Ammon's horn (tissue), 1 donor: ENCODE measurements around the gene CCSER2.
"Not testable (repeated sequence)": the region's sequence is repeated elsewhere in the genome, so short reads cannot be mapped to it uniquely, and the experiment has no call there.

Experiments
- DNase-seq: peaks from one replicate; pipeline ENCODE4 v3.0.0-alpha.2; 2016; ENCODE audit warnings: low spot score

The CCSER2 gene

GRCh38 chr10:84453303-84453702 lies 124.9 kb downstream of the CCSER2 start:
- no peak for DNase-seq

GRCh38 chr10:84456126-84456525 lies 127.7 kb downstream of the CCSER2 start:
- no peak for DNase-seq

DNA sequence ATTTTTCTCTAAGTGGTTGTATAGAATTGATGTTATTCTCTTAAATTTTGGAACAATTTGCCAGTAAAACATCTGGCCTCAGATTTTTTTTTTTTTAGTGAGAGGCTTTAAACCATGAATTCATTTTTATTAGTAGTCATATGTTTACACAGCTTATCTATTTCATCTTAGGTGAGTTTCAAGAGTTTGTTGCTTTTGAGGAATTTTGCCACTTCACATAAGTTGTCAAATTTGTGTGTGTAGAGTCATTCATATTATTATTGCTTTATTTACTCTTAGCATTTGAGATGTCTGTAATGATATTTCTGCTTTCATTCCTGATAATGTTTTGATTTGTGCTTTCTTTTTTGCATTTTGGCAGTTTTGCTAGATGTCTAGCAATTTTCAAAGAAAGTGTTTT lies 132.1 kb downstream of the CCSER2 start:
- DNase-seq: no peak

DNA sequence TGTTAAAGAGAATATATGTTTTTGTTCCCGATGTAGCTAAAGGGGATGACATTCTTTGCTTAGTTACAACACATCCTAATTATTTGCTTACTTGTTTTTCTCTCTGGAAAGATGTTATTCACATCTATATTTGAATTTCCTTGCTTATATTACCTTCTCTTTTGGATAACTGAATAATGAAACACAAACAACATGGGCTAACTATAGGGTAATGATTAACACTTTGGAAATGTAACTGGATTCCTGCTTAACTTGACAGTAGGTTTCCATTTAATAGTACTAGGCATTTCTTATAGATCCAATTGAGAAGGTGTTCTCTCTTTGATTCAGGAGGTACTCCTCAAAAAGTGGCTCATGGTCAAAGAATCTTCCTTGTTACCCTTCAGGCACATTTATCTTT lies 141.1 kb downstream of the CCSER2 start:
- DNase-seq: no peak

DNA sequence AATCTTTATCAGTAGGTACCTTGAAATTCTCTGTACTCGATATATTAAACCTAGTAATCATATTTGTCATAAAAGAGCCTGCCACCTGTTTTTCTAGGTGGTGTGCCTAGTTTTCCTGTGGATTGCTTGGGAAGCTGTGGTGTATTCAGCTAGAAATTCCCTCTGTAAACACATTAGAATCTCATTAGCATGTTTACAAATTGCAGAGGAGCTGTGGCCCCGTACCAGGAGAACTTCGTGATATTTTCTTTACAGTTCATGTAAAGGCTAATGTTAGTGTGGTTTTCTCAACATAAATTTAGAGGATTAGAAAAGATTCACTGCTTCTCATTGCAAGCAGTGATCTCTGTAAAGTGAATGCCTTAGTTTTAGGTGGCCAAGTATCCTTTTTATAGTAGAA lies 144.7 kb downstream of the CCSER2 start:
- DNase-seq: no peak

GRCh38 chr10:84477398-84478128 lies 149.2 kb downstream of the CCSER2 start:
- no peak for DNase-seq

DNA sequence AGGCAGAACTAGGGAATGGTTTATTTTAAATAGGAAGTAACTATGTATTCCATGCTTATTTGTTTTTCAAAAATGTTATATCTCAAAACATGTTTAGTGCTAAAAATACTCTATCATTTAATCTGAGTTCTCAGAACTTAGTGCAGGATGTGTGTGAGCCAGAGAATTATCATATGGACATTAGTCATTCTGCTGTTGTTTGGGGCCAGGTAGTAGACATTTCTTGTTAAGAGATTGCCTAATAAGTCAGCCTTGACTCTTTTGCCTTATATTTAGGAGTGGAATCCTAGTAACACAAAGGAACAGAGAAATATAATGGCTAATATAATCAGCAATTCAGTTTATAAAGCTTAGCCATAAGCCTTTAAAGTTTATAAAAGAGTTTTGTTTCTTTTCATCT lies 149.8 kb downstream of the CCSER2 start:
- DNase-seq: no peak

GRCh38 chr10:84478679-84479078 lies 150.3 kb downstream of the CCSER2 start:
- no peak for DNase-seq

GRCh38 chr10:84484541-84484940 lies 156.2 kb downstream of the CCSER2 start:
- DNase-seq: no peak

GRCh38 chr10:84493361-84493760 lies 165.0 kb downstream of the CCSER2 start:
- no peak for DNase-seq

DNA sequence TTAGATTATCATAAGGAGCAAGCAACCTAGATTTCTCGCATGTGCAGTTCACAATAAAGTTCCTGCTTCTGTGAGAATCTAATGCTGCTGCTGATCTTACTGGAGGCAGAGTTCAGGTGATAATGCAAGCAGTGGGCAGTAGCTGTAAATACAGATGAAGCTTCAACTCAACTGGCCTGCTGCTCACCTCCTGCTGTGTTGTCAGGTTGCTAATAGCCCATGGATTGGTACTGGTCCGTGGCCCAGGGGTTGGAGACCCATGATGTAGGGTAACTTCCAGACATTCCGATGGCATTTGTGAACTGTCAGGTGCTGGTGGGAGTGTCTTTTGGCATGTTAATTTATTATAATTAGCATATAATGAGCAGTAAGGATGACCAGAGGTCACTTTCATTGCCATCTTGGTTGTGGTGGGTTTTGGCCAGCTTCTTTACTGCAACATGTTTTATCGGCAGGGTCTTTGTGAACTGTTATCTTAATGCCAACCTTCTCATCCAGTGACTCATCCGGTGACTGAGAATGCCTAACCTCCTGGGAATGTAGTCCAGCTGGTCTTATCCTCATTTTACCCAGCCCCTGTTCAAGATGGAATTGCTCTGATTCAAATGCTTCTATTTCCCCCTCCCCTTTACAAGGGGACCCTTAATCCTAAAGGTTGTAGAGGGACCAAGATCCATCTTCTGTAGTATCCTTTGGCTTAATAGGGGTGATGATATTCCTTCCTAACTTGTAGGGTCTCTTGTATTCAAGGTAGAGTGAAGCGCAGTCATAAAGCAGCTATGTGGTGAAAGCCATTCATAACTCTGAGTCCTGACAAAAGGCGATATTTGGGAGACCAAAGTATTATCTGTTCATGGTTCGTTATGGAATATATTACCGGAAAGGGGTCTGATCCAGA lies 165.8 kb downstream of the CCSER2 start:
- no peak for DNase-seq

DNA sequence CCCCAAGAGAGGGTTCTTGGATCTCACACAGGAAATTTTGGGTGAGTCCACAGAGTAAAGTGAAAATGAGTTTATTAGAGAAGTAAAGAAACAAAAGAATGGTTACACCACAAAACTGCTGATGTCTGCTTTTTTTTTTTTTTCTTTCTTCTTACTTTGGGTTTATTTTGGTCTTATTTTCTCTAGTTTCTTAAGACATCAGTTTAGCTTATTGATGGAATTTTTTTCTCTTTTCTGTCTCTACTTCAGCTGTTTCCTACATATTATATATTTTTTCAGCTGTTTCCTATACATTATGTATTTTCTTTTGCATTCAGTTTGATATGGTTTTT lies 166.4 kb downstream of the CCSER2 start:
- no peak for DNase-seq

DNA sequence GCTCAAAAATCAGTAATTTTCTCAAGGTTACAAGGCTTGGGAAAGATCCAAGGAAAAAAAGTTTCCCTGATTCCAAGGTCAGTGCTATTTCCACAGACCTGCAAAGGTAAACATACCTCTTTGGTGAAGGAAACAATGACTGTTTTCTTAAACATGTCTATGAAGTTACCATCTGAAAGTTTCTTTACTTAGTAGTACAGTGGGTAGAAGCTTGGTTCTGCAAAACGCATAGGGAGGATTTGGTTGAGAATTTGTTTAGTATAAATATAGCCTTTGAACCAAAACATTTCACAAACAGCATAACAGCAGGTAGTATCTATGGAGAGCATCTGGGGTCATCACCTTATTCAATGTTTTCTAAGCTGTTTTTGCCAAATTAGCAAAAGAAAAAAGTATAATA lies 169.6 kb downstream of the CCSER2 start:
- no peak for DNase-seq

DNA sequence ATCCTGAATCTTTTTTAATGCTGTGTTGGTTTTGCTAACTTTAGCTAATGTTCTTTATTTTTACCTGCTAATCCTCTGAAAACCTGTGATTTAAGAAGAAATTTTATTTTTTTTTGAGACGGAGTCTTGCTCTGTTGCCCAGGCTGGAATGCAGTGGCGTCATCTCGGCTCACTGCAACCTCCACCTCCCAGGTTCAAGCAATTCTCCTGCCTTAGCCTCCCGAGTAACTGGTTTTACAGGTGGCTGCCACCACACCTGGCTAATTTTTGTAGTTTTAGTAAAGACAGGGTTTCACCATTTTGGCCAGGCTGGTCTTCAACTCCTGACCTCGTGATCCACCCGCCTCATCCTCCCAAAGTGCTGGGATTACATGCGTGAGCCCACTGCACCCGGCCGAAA lies 170.7 kb downstream of the CCSER2 start:
- DNase-seq: not testable (repeated sequence)

DNA sequence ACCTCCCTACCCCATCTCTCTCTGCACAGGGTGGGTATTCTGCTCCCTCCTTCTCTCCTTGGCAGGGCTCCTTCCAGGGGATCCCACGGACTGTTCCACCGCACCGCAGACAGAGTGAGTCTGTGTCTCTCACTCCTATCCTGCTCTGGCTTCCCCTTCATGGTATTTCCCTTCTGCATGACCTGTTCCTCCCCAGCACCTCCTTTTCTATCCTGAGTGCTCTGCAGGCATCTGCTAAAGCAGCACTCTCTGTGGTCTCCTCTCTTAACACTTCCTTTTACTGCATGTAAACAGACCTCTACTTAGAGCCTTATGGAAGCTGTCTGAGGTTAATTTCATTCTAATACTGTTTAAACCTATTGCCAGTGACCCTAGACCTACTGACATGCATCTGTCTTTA lies 171.5 kb downstream of the CCSER2 start:
- peak; percentile 15 for DNase-seq

DNA sequence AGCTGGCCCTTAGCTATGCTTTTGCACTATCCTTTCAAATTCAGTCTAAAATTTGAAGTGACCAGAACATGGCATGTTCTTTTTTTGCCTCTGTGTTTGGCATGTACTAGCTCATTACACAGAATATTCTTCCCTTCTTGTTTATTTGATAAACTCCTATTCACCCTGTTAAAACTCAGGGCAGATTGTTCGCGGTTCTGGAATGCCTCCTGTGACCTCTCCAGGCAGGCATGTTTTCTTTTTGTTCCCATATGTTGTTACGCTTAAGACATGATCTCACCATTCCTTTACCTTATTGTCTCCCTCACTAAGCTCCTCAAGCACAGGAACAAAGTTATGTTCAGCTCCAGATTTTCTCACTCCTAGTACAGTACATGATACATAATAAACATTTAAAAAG lies 181.7 kb downstream of the CCSER2 start:
- DNase-seq: no peak

DNA sequence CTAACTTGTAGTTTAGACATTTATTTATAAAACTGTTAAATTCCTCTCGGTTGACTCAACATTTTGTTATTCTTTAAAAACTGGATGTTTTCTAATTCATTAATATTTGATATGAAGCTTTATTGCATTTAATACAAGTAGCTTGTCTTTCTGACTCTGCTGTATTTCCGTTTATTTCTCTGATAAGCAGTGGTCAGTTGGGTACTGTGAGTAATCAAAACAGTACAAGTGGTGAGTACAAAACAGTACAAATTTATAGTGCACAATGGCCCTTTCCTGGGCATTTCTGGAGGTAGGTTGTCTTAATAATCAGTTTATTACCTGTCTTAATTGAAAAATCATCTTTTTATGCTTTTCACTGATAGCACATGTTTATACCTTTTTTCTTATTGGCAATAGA lies 182.7 kb downstream of the CCSER2 start:
- no peak for DNase-seq

DNA sequence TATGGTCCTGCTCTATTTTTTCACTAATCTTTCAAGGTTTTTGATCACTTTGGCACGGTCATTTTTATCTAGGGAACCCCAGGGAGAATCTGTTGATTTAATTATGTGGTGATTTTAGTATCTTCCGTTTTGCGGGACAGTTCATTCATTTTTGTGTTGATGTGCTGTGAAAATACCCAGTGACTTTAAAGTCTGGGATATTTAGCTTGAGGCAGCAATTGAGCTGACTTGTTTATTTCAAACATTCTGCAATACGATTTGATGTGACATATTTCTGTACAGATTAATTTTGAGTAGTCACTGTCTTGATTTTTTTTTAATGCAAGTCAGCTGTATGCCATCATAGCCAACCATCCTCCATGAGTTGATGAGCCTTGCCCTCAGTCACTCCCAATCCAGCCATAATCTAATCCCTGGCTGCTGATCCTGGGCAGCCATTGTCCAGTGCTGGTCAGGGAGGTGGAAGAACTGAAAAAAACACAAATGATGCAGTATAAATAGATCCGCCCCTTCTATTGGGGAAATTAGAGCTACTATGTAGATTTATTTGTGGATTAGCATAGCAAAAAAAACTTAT lies 183.4 kb downstream of the CCSER2 start:
- no peak for DNase-seq

- no peak for DNase-seq
Measured at GRCh38 chr10:84517554-84517953, 189.2 kb downstream of the CCSER2 start.

DNA sequence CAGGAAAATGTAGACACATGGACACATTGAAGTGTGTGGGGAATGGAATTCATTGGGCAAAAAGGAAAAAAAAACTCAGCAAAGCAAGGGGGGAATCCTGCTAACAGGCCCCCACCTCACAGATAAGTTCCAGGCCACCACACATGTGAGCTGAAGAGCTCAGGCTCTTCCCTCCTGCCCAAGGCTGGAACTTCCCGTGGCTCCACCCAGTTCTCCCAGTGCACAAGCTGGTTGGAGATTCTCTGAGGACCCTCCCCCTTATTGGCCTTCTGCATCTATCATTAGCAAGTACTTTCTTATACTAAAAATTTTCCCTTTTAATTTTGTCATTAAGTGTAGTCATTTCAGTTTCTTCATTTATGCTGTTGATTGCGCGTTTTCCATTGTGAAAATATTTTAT lies 190.8 kb downstream of the CCSER2 start:
- no peak for DNase-seq

DNA sequence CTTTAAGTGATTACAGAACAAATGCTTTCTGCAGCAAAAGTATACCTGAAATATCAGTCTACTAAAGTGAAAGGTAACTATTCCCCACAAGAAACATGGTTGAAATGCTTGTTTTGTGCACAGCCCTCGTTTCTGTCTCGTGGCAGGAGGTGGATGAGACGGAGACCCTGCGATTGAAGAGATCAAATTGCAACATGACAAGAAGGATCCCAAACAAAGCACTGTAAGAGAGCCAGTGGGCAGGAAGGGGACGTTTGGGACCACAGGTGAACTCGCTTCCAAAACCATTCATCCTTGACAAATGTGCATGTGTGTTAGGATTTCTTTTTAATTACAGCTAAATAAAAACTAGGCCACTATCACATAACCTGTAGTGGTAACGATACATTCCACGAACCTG lies 192.6 kb downstream of the CCSER2 start:
- no peak for DNase-seq

DNA sequence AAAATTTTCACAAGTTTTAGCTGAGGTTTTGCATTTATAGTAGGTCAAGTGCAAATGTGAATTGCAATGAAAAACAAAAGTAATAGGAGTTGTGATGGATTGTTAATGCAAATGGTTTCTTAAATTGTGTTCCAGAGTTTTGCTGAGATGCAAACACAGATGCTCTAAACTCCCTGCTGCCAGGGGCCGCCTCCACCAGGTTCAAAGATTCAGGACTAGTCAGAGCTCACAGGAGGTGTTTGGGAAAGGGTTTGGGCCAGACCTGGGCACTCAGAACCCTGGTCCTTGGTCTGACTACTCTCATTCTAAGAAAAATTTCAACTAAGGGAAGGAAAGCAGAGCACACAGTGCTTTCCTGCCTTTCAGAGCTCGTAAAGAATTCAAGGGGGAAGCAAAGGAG lies 193.1 kb downstream of the CCSER2 start:
- no peak for DNase-seq
